DOHH2 (cell line): Measurements from ENCODE around the gene SLC29A3.

Source experiments
- EZH2phosphoT487 ChIP-seq: fragments of 200-600 bp; sonication (generic); IDR thresholded peaks from 2 replicates; pipeline ENCODE4 v1.6.1; 2017; ENCODE audit warnings: borderline replicate concordance, mild to moderate bottlenecking, antibody characterized with exemption, low read length, moderate library complexity, mixed read lengths
- TF ChIP-seq, protein P1 (sequence below): fragments of 200-600 bp; sonication (generic); IDR thresholded peaks from one replicate; pipeline ENCODE4 v1.5.1; 2014; ENCODE audit warnings: antibody characterized with exemption, mild to moderate bottlenecking, low read depth, low read length; ENCODE audit not compliant: poor library complexity, severe bottlenecking

DNA sequence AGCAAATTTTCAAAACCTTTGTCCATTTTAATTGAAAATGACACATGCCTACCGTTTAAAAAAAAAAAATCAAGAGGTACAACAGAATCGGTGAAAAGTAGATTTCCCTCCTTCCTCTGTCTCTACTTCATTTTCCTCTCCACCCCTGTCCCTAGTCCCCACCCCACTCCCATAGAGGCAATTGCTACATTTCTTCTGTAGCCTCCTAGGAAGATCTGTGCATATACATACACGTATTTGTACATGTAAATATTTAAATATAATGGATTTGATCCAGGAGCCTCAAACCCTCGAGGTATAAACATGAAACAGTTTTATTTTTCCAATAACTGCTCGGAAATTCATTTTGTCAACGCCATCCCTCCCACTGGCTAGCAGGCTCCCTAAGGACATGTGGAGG, 14.1 kb upstream of the SLC29A3 start:
- TF ChIP-seq, protein P1, sequence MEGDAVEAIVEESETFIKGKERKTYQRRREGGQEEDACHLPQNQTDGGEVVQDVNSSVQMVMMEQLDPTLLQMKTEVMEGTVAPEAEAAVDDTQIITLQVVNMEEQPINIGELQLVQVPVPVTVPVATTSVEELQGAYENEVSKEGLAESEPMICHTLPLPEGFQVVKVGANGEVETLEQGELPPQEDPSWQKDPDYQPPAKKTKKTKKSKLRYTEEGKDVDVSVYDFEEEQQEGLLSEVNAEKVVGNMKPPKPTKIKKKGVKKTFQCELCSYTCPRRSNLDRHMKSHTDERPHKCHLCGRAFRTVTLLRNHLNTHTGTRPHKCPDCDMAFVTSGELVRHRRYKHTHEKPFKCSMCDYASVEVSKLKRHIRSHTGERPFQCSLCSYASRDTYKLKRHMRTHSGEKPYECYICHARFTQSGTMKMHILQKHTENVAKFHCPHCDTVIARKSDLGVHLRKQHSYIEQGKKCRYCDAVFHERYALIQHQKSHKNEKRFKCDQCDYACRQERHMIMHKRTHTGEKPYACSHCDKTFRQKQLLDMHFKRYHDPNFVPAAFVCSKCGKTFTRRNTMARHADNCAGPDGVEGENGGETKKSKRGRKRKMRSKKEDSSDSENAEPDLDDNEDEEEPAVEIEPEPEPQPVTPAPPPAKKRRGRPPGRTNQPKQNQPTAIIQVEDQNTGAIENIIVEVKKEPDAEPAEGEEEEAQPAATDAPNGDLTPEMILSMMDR, result no peak
- TF ChIP-seq EZH2phosphoT487, result no peak
